GM10266 (cell line): ENCODE results near the gene RAB27A.
"Not testable (repeated sequence)": the region's sequence is repeated elsewhere in the genome, so short reads cannot be mapped to it uniquely, and the experiment has no call there.

Experiments
- DNase-seq: peaks from one replicate; pipeline ENCODE4 v3.0.0; 2012; ENCODE audit errors: extremely low spot score
- TF ChIP-seq, protein P1 (sequence below): IDR thresholded peaks from 2 replicates; pipeline ENCODE4 v1.5.1; 2012; ENCODE audit warnings: mild to moderate bottlenecking, low read depth; ENCODE audit not compliant: control insufficient read depth, insufficient read depth; ENCODE audit errors: missing control alignments

RAB27A gene

GRCh38 chr15:55288006-55288717 is 1.5 kb downstream of the RAB27A start:
- TF ChIP-seq, protein P1, sequence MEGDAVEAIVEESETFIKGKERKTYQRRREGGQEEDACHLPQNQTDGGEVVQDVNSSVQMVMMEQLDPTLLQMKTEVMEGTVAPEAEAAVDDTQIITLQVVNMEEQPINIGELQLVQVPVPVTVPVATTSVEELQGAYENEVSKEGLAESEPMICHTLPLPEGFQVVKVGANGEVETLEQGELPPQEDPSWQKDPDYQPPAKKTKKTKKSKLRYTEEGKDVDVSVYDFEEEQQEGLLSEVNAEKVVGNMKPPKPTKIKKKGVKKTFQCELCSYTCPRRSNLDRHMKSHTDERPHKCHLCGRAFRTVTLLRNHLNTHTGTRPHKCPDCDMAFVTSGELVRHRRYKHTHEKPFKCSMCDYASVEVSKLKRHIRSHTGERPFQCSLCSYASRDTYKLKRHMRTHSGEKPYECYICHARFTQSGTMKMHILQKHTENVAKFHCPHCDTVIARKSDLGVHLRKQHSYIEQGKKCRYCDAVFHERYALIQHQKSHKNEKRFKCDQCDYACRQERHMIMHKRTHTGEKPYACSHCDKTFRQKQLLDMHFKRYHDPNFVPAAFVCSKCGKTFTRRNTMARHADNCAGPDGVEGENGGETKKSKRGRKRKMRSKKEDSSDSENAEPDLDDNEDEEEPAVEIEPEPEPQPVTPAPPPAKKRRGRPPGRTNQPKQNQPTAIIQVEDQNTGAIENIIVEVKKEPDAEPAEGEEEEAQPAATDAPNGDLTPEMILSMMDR = no peak
- DNase-seq = no peak

DNA sequence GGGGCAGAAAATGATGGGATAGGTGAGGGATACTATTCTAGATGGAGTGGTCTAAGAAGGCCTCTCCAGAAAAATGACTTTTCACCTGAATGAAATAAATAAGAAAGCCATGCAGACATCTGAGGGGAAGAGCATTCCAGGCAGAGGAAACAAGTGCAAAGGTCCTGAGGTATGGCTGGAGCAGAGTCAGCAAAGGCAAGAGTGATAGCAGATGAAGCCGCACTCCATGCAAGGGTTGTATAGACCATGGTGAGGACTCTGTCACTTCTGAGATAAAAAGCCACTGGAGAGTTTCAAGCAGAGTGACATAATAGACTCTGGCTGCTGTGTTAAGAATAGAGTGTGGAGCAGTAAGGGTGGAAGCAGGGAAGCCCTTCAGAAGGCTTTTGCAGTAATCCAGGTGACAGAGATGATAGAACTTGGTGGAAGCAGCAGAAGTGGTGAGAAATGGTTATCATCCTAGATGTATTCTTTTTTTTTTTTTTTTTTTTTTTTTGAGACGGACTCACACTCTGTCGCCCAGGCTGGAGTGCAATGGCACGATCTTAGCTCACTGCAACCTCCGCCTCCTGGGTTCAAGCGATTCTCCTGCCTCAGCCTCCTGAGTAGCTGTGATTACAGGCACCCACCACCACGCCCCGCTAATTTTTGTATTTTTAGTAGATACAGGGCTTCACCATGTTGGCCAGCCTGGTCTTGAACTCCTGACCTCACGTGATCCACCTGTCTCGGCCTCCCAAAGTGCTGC is 3.0 kb downstream of the RAB27A start:
- not testable (repeated sequence) for DNase-seq

DNA sequence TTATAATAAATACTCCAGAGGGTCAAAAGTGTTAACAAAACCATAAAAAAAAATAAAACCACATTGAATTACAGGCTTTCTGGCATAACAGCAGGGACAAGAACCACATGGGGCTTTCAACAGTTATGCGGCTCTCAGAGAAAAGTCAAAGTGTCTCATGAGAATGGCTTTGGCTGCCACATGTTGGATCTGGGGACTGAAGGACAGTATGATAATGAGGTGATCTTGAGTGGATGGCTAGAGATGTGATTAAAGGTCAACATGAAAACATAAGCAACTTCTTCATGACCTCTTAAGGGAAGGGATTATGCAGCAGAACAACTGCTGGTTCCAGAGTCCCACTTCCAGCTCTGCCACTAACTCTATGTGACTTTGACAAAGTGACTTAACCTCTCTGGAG is 5.2 kb downstream of the RAB27A start:
- TF ChIP-seq, protein P1 = no peak
- no peak for DNase-seq

GRCh38 chr15:55283379-55284147 is 6.0 kb downstream of the RAB27A start:
- DNase-seq = no peak
- TF ChIP-seq, protein P1 = no peak

DNA sequence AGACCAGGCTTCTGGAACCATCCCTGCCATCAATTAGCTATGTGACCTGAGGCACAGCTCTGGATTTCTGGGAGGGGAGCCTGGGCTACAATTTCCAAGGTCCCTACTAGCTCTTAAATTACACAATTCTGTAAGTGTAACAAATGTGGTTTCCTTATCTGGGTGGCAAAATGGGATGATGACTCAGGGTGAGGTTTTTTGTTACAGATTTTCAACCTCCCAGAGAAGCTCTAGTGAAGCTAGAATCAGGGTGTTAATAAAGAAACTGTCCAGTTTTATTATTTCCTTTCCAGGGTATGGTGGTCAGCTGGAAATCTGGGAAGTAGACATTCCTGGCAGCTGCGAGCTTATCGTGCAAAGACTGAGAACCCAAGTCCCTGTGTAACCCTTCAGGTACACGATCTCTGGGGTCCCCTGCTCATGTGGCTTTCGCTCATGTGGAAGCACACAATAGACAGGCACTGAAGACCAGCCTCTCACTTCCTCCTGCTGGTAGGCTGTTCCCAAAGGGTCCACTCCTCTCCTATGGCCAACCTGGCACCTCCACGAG is 7.3 kb downstream of the RAB27A start:
- TF ChIP-seq, protein P1 = no peak
- no peak for DNase-seq

GRCh38 chr15:55281517-55282228 is 7.9 kb downstream of the RAB27A start:
- DNase-seq = no peak
- TF ChIP-seq, protein P1 = no peak

GRCh38 chr15:55280589-55280988 is 9.0 kb downstream of the RAB27A start:
- DNase-seq = not testable (repeated sequence)
